KMS-11 (cell line): Measurements from ENCODE around the gene LSAMP.

Experiments
- H2AFZ ChIP-seq: fragments of 200-600 bp; sonication (generic); 2 replicates; pipeline ENCODE4 v1.6.1; 2016; ENCODE audit warnings: antibody characterized with exemption, mixed run types, low read depth
- H3K27ac ChIP-seq: fragments of 200-600 bp; sonication (generic); 2 replicates; pipeline ENCODE4 v1.6.1; 2016; ENCODE audit warnings: mild to moderate bottlenecking, mixed run types
- H3K27me3 ChIP-seq: fragments of 200-600 bp; sonication (generic); 2 replicates; pipeline ENCODE4 v1.6.1; 2017; ENCODE audit warnings: mild to moderate bottlenecking, low read depth, mixed run types, moderate library complexity; ENCODE audit not compliant: insufficient read depth
- H3K36me3 ChIP-seq: fragments of 200-600 bp; sonication (generic); 2 replicates; pipeline ENCODE4 v1.6.1; 2017; ENCODE audit warnings: mild to moderate bottlenecking, mixed run types; ENCODE audit not compliant: insufficient read depth
- H3K4me1 ChIP-seq: fragments of 200-600 bp; sonication (generic); 2 replicates; pipeline ENCODE4 v1.6.1; 2016; ENCODE audit warnings: mild to moderate bottlenecking, low read depth, mixed run types; ENCODE audit not compliant: poor library complexity, severe bottlenecking
- H3K4me2 ChIP-seq: fragments of 200-600 bp; sonication (generic); 2 replicates; pipeline ENCODE4 v1.7.0; 2016; ENCODE audit warnings: mild to moderate bottlenecking, mixed run types
- H3K4me3 ChIP-seq: fragments of 200-600 bp; sonication (generic); IDR thresholded peaks from 2 replicates; pipeline ENCODE4 v1.6.1; 2017; ENCODE audit warnings: low read depth, low read length, mixed read lengths; ENCODE audit not compliant: insufficient read depth
- H3K79me2 ChIP-seq: fragments of 200-600 bp; sonication (generic); 2 replicates; pipeline ENCODE4 v1.6.1; 2016; ENCODE audit warnings: low read depth, mixed run types; ENCODE audit not compliant: insufficient read depth
- H3K9ac ChIP-seq: fragments of 200-600 bp; sonication (generic); 2 replicates; pipeline ENCODE4 v1.6.1; 2016; ENCODE audit warnings: mild to moderate bottlenecking, mixed run types
- H4K20me1 ChIP-seq: fragments of 200-600 bp; sonication (generic); 2 replicates; pipeline ENCODE4 v1.6.1; 2016; ENCODE audit warnings: mild to moderate bottlenecking, mixed run types; ENCODE audit not compliant: insufficient read depth
- CTCF ChIP-seq: fragments of 200-600 bp; sonication (generic); conservative IDR thresholded peaks from 2 replicates; pipeline ENCODE4 v1.6.1; 2017; ENCODE audit warnings: low read depth, mild to moderate bottlenecking, antibody characterized with exemption, low read length, moderate library complexity, mixed read lengths

The LSAMP gene

GRCh38 chr3:116432795-116433194 lies 12.5 kb downstream of the LSAMP start:
- no peak overlapping the region for H3K4me2 ChIP-seq
- TF ChIP-seq CTCF = no peak
- no peaks in the 10 kb centered on the region for H3K27me3 ChIP-seq
- H3K79me2 ChIP-seq = no peaks in the 10 kb centered on the region
- H3K4me1 ChIP-seq = no peaks in the 10 kb centered on the region
- no peak overlapping the region for H3K27ac ChIP-seq
- H4K20me1 ChIP-seq = no peaks in the 10 kb centered on the region
- H3K36me3 ChIP-seq = no peaks in the 10 kb centered on the region
- H3K4me3 ChIP-seq = no peak overlapping the region
- H2AFZ ChIP-seq = no peak overlapping the region
- H3K9ac ChIP-seq = no peak overlapping the region

DNA sequence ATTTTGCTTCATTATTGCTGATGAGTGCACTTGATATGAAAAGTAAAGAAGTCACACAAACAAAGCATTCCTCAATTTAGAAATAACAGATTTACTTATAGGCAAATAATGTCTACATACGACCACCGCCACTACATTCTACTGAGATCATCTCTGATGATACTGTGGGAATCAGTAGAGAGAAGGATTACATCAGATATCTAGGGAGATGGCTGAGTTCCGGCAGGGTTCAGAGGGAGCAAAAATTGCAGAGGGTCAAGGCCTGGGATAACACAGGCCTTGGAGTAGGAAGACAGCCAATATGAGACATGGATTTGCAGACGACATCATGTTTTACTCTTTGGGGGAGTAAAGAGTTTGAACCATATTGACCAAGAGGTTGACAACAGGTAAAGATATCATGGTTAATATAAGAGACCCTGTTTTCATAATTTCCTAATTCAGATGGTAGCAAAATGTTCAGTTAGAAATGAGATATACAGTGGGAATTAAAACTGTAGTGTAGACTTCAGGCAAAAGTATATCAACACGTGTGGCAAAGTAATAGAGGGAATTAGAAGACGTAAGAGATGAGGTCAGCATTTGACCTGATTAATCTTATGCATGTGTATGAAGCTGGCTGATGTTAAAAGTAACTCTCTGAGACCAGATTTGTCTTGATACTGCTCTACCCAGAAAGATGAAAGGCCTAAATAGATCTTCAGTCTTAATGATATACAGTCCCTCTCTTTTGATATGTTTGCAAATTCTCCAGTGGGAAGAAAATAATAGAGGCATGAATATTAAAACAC lies 15.6 kb downstream of the LSAMP start:
- Histone ChIP-seq H3K4me2 (no peak overlapping the region), H3K27me3 (no peaks in the 10 kb centered on the region), H3K79me2 (no peaks in the 10 kb centered on the region), H4K20me1 (no peaks in the 10 kb centered on the region), H3K27ac (no peak overlapping the region), H3K9ac (no peak overlapping the region), H3K4me3 (no peak overlapping the region), H3K36me3 (no peaks in the 10 kb centered on the region), H3K4me1 (no peaks in the 10 kb centered on the region), H2AFZ (no peak overlapping the region)
- no peak for TF ChIP-seq CTCF

- Histone ChIP-seq H4K20me1 (no peaks in the 10 kb centered on the region), H3K4me2 (no peak overlapping the region), H3K27me3 (no peaks in the 10 kb centered on the region), H3K79me2 (no peaks in the 10 kb centered on the region), H3K36me3 (no peaks in the 10 kb centered on the region), H2AFZ (no peak overlapping the region), H3K4me1 (no peaks in the 10 kb centered on the region), H3K27ac (no peak overlapping the region), H3K9ac (no peak overlapping the region), H3K4me3 (no peak overlapping the region)
- no peak for TF ChIP-seq CTCF
Measured at GRCh38 chr3:116426036-116426435, 19.3 kb downstream of the LSAMP start.

GRCh38 chr3:116425126-116425525 lies 20.2 kb downstream of the LSAMP start:
- H3K4me1 ChIP-seq = no peaks in the 10 kb centered on the region
- H3K27ac ChIP-seq = no peak overlapping the region
- H3K4me2 ChIP-seq = no peak overlapping the region
- H3K27me3 ChIP-seq = no peaks in the 10 kb centered on the region
- no peaks in the 10 kb centered on the region for H4K20me1 ChIP-seq
- H3K4me3 ChIP-seq = no peak overlapping the region
- no peaks in the 10 kb centered on the region for H3K36me3 ChIP-seq
- no peak overlapping the region for H3K9ac ChIP-seq
- H2AFZ ChIP-seq = no peak overlapping the region
- H3K79me2 ChIP-seq = no peaks in the 10 kb centered on the region
- no peak for TF ChIP-seq CTCF
